HepG2 (cell line): ENCODE results near the gene KDM5A. TPM values are rescaled to one million over a fixed set of nuclear protein-coding genes. Genes with fewer than 3 reads are reported as not detected.

Experiments used
- ATAC-seq: fragments of 200-7000 bp; cut with Tn5 transposase; 3 replicates; pipeline ENCODE4 v1.9.1; 2020; ENCODE audit warnings: mild to moderate bottlenecking, moderate library complexity
- BruUV-seq: library from RNA; stranded (reverse); fragments of 400-500 nt; replicated peaks from 2 replicates; lab custom pipeline; 2021; lab: Mats Ljungman, UMichigan
- CTCF ChIA-PET: fragments of 300-600 bp; formaldehyde crosslinking; extraction: SDS; loops from one replicate; lab custom pipeline; 2021; ENCODE audit warnings: low total read pairs, inconsistent platforms, low intra/inter-chr PET ratio; lab: Yijun Ruan, JAX
- POLR2A ChIA-PET: fragments of 350-600 bp; sonication (Branson Sonifier 250); formaldehyde crosslinking; loops from one replicate; lab custom pipeline; 2020; ENCODE audit warnings: antibody characterized with exemption, inconsistent platforms; lab: Yijun Ruan, JAX
- DNase-seq: peaks from one replicate; pipeline ENCODE4 v3.0.0-alpha.2; 2015; ENCODE audit warnings: low spot score
- FAIRE-seq: peaks from 3 replicates; lab custom pipeline; 2011; peaks lifted over from hg19 to GRCh38; lab: Jason Lieb, UNC
- H2AFZ ChIP-seq: one replicate; pipeline ENCODE4 v1.6.1; 2011; ENCODE audit warnings: low read length, inconsistent platforms
- H3K27ac ChIP-seq: fragments of 300-600 bp; 3 replicates; pipeline ENCODE4 v1.8.0; 2011; ENCODE audit warnings: mixed run types, mild to moderate bottlenecking, mixed read lengths, low read length, inconsistent platforms; ENCODE audit not compliant: insufficient read depth; ENCODE audit errors: extremely low read length
- H3K27me3 ChIP-seq, 2 experiments: fragments of 200-600 bp in 1 of 2; 2 replicates in 1 of 2; 3 replicates in 1 of 2; pipeline versions ENCODE4 v1.6.0 to v1.8.0; 2011; ENCODE audit warnings: low read length in 2 of 2, mild to moderate bottlenecking in 2 of 2, moderate library complexity in 2 of 2, inconsistent platforms in 1 of 2; ENCODE audit not compliant: insufficient read depth in 2 of 2, control insufficient read depth in 1 of 2
- H3K36me3 ChIP-seq, 2 experiments: fragments of 200-600 bp in 1 of 2; replicated peaks in 1 of 2; 2 replicates in 1 of 2; 3 replicates in 1 of 2; pipeline versions ENCODE4 v1.5.1 to v1.8.0; 2011; ENCODE audit warnings: low read length in 2 of 2, inconsistent platforms in 1 of 2; ENCODE audit not compliant: insufficient read depth in 2 of 2, control insufficient read depth in 1 of 2
- H3K4me1 ChIP-seq: 2 replicates; pipeline ENCODE4 v1.5.1; 2012; ENCODE audit warnings: low read length, inconsistent platforms; ENCODE audit not compliant: insufficient read depth
- H3K4me2 ChIP-seq: 2 replicates; pipeline ENCODE4 v1.6.0; 2011; ENCODE audit warnings: low read depth, low read length, inconsistent platforms
- H3K4me3 ChIP-seq, 3 experiments: fragments of 200-600 bp in 1 of 3; sonication (generic), shearing (Covaris generic) in 1 of 3; replicated peaks in 1 of 3; 2 replicates each; pipeline ENCODE4 v1.5.1; 2011 to 2016; ENCODE audit warnings: low read length in 3 of 3, inconsistent platforms in 2 of 3, low read depth in 2 of 3, mild to moderate bottlenecking in 2 of 3, control low read depth in 1 of 3, mixed read lengths in 1 of 3; ENCODE audit not compliant: insufficient read depth in 1 of 3
- H3K79me2 ChIP-seq: one replicate; pipeline ENCODE4 v1.6.1; 2011; ENCODE audit warnings: low read length, inconsistent platforms; ENCODE audit not compliant: insufficient read depth
- H3K9ac ChIP-seq: 2 replicates; pipeline ENCODE4 v1.6.0; 2011; ENCODE audit warnings: mild to moderate bottlenecking, low read depth, low read length, inconsistent platforms; ENCODE audit not compliant: insufficient read depth
- H3K9me3 ChIP-seq: 2 replicates; pipeline ENCODE4 v1.5.1; 2012; ENCODE audit warnings: mild to moderate bottlenecking, low read length
- H4K20me1 ChIP-seq: 2 replicates; pipeline ENCODE4 v1.6.0; 2011; ENCODE audit warnings: inconsistent platforms, mild to moderate bottlenecking, low read length, moderate library complexity; ENCODE audit not compliant: insufficient read depth
- ARNT ChIP-seq: fragments of 450-650 bp; IDR thresholded peaks from 2 replicates; pipeline ENCODE4 v1.6.1; 2017
- CBFB ChIP-seq: sonication (generic); formaldehyde crosslinking; IDR thresholded peaks from 2 replicates; pipeline ENCODE4 v1.4.0; 2020; ENCODE audit warnings: missing genetic modification reagents
- CC2D1A ChIP-seq: sonication (generic); formaldehyde crosslinking; IDR thresholded peaks from 2 replicates; pipeline ENCODE4 v1.8.1; 2023; ENCODE audit warnings: mild to moderate bottlenecking, missing genetic modification reagents
- FIP1L1 ChIP-seq: fragments of 200-400 bp; formaldehyde crosslinking; IDR thresholded peaks from 2 replicates; pipeline ENCODE4 v1.6.1; 2018; ENCODE audit warnings: low read depth, mild to moderate bottlenecking, low read length, moderate library complexity, borderline replicate concordance; ENCODE audit not compliant: insufficient read depth
- GPN1 ChIP-seq: sonication (generic); formaldehyde crosslinking; IDR thresholded peaks from 2 replicates; pipeline ENCODE4 v1.5.1; 2020; ENCODE audit warnings: missing genetic modification reagents, borderline replicate concordance
- KDM4B ChIP-seq: sonication (generic); formaldehyde crosslinking; IDR thresholded peaks from 2 replicates; pipeline ENCODE4 v1.4.0; 2020; ENCODE audit warnings: missing genetic modification reagents
- KDM5B ChIP-seq: sonication (generic); formaldehyde crosslinking; IDR thresholded peaks from 2 replicates; pipeline ENCODE4 v1.4.0; 2020; ENCODE audit warnings: missing genetic modification reagents, mild to moderate bottlenecking, borderline replicate concordance
- MIER3 ChIP-seq: IDR thresholded peaks from 2 replicates; pipeline ENCODE4 v1.6.1; 2016; ENCODE audit warnings: missing compliant biosample characterization, borderline replicate concordance
- RBAK ChIP-seq: sonication (generic); formaldehyde crosslinking; IDR thresholded peaks from 2 replicates; pipeline ENCODE4 v1.5.1; 2020; ENCODE audit warnings: mild to moderate bottlenecking, missing genetic modification reagents
- SP1 ChIP-seq, 2 experiments: fragments of 450-650 bp in 1 of 2; sonication (generic) in 1 of 2; formaldehyde crosslinking in 1 of 2; IDR thresholded peaks; 2 replicates each; pipeline versions ENCODE4 v1.4.0 to v1.6.1; 2016 to 2020; ENCODE audit warnings: missing genetic modification reagents in 1 of 2
- TAF15 ChIP-seq: fragments of 200-400 bp; formaldehyde crosslinking; IDR thresholded peaks from one replicate; pipeline ENCODE4 v1.6.1; 2018; ENCODE audit warnings: mild to moderate bottlenecking, low read depth, low read length; ENCODE audit not compliant: poor library complexity, severe bottlenecking
- TERF1 ChIP-seq: sonication (generic); formaldehyde crosslinking; IDR thresholded peaks from 2 replicates; pipeline ENCODE4 v1.8.0; 2022; ENCODE audit warnings: mild to moderate bottlenecking, missing genetic modification reagents, moderate library complexity
- ZBTB7A ChIP-seq: sonication (generic); formaldehyde crosslinking; IDR thresholded peaks from 2 replicates; pipeline ENCODE4 v1.8.0; 2022; ENCODE audit warnings: mild to moderate bottlenecking, missing genetic modification reagents
- ZFYVE20 ChIP-seq: sonication (generic); formaldehyde crosslinking; IDR thresholded peaks from 2 replicates; pipeline ENCODE4 v1.8.0; 2023; ENCODE audit warnings: low read depth, mild to moderate bottlenecking, moderate library complexity, missing genetic modification reagents, borderline replicate concordance
- ZNF224 ChIP-seq: sonication (generic); formaldehyde crosslinking; IDR thresholded peaks from 2 replicates; pipeline ENCODE4 v1.5.0; 2020; ENCODE audit warnings: mild to moderate bottlenecking, missing genetic modification reagents
- ZNF253 ChIP-seq: sonication (generic); formaldehyde crosslinking; IDR thresholded peaks from 2 replicates; pipeline ENCODE4 v1.8.0; 2022; ENCODE audit warnings: mild to moderate bottlenecking, missing genetic modification reagents, borderline replicate concordance
- ZNF296 ChIP-seq: sonication (generic); formaldehyde crosslinking; conservative IDR thresholded peaks from 2 replicates; pipeline ENCODE4 v1.5.0; 2020; ENCODE audit warnings: mild to moderate bottlenecking, missing genetic modification reagents
- ZNF329 ChIP-seq: sonication (generic); formaldehyde crosslinking; IDR thresholded peaks from 2 replicates; pipeline ENCODE4 v1.9.0; 2021; ENCODE audit warnings: low read depth, mild to moderate bottlenecking, missing genetic modification reagents
- ZNF629 ChIP-seq: sonication (generic); formaldehyde crosslinking; conservative IDR thresholded peaks from 2 replicates; pipeline ENCODE4 v1.5.0; 2020; ENCODE audit warnings: missing genetic modification reagents
- WGBS: methylation state at CpG from one replicate; pipeline ENCODE4 v1.1.6; 2017; ENCODE audit warnings: low lambda C conversion rate; 5-methylcytosine and 5-hydroxymethylcytosine counted together
- in situ Hi-C: cut with HindIII; loops from 2 replicates; pipeline ENCODE4 v1.10.0; 2017; ENCODE audit warnings: low pct_unique_long_range_greater_than_20kb; ENCODE audit not compliant: extremely low pct_ligation_motif_present
- intact Hi-C: fragments of 100-400 bp; cut with micrococcal nuclease; formaldehyde crosslinking; loops from one replicate; pipeline ENCODE4 v1.10.0; 2022; ENCODE audit not compliant: unreplicated experiment
- polyA plus RNA-seq, 8 experiments: library from polyadenylated mRNA; depleted of rRNA in 3 of 8; stranded (reverse) in 7 of 8; unstranded in 1 of 8; fragments of >200 nt; fragmentation: Illumina TruSeq in 4 of 8; extraction: Trizol in 4 of 8; gene quantifications; 2 replicates each; pipeline versions ENCODE4 v1.2.1 to v1.2.3, GENCODE V29; 2011 to 2016; ENCODE audit warnings: low read depth in 4 of 8, missing spikeins in 1 of 8, mixed read lengths in 1 of 8; ENCODE audit not compliant: insufficient read depth in 1 of 8
- total RNA-seq, 5 experiments: library from RNA; depleted of rRNA; stranded (reverse); fragments of >200 nt; fragmentation: Illumina TruSeq; extraction: Trizol; gene quantifications; 2 replicates each; pipeline ENCODE4 v1.2.3, GENCODE V29; 2016; ENCODE audit warnings: low read depth in 1 of 5
- TF ChIP-seq, protein P1 (sequence below): sonication (generic); formaldehyde crosslinking; IDR thresholded peaks from 2 replicates; pipeline ENCODE4 v1.5.1; 2020; ENCODE audit warnings: missing genetic modification reagents, mild to moderate bottlenecking, borderline replicate concordance
- TF ChIP-seq, protein P2 (sequence below): sonication (generic); formaldehyde crosslinking; IDR thresholded peaks from 2 replicates; pipeline ENCODE4 v1.5.0; 2020; ENCODE audit warnings: mild to moderate bottlenecking, low read depth, missing genetic modification reagents, borderline replicate concordance
- TF ChIP-seq, protein P3 (sequence below): sonication (generic); formaldehyde crosslinking; IDR thresholded peaks from 2 replicates; pipeline ENCODE4 v1.5.1; 2020; ENCODE audit warnings: missing genetic modification reagents, mild to moderate bottlenecking, borderline replicate concordance

Gene KDM5A
- total and polyA plus RNA-seq, 2 of the 13 experiments (the other 11 are each of a cell fraction or from before 2014, with no cell fraction given), result 12.0 to 29.2 TPM

DNA sequence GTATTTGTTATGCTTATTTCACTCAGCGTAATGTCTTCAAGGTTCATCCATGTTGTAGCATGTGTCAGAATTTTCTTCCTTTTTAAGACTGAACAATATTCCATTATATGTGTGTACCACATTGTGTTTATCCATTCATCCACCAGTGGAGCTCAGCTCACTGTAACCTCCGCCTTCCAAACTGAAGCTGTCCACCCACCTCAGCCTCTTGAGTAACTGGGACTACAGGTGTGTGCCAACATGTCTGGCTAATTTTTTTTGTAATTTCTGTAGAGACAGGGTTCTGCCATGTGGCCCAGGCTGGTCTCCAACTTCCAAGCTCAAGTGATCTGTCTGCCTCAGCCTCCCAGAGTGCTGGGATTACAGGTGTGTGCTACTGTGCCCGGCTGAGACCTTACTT is 33.4 kb upstream of the KDM5A start (continued):
- TF ChIP-seq, protein P1, sequence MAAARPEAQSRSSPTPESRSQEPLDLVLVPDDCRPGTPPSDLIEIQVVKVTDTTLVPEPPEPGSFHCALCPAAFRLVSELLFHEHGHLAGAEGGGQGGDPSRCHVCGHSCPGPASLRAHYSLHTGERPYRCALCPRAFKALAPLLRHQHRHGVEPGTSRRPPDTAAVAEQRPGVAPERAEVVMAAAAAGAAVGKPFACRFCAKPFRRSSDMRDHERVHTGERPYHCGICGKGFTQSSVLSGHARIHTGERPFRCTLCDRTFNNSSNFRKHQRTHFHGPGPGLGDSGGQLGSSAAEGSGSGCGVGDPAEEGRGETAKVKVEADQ (CRISPR knock-in tag), result no peak
- TF ChIP-seq, protein P2, sequence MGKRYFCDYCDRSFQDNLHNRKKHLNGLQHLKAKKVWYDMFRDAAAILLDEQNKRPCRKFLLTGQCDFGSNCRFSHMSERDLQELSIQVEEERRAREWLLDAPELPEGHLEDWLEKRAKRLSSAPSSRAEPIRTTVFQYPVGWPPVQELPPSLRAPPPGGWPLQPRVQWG (CRISPR knock-in tag), result no peak
- TF ChIP-seq, protein P3, sequence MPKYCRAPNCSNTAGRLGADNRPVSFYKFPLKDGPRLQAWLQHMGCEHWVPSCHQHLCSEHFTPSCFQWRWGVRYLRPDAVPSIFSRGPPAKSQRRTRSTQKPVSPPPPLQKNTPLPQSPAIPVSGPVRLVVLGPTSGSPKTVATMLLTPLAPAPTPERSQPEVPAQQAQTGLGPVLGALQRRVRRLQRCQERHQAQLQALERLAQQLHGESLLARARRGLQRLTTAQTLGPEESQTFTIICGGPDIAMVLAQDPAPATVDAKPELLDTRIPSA (CRISPR knock-in tag), result no peak
- TF ChIP-seq ARNT, result no peak
- TF ChIP-seq CC2D1A (CRISPR knock-in tag), result no peak
- TF ChIP-seq CBFB (CRISPR knock-in tag), result no peak
- no peak for TF ChIP-seq ZBTB7A
- no peak for TF ChIP-seq MIER3 (CRISPR knock-in tag)
- no peak for TF ChIP-seq ZFYVE20

GRCh38 chr12:418432-418831 is 29.3 kb upstream of the KDM5A start:
- Histone ChIP-seq H3K4me3 (no peak overlapping the region), H3K36me3 (peaks cover 10 to 43% of the 10 kb centered on the region in 2 experiments; a peak in 4 of 5 replicates), H3K4me2 (no peak overlapping the region), H3K27ac (no peak overlapping the region), H3K27me3 (no peaks in the 10 kb centered on the region), H4K20me1 (no peaks in the 10 kb centered on the region), H3K9ac (no peak overlapping the region), H3K79me2 (no peaks in the 10 kb centered on the region), H3K4me1 (no peaks in the 10 kb centered on the region), H2AFZ (no peak overlapping the region), H3K9me3 (no peaks in the 10 kb centered on the region)
- DNase-seq (no peak), ATAC-seq (no peak), FAIRE-seq (no peak)
- 96% methylated on average over 6 of the region's 6 CpGs for WGBS
- in situ Hi-C loops, result no loop called here
- ChIA-PET POLR2A (no interaction called here), CTCF (no interaction called here)
- intact Hi-C loops, result no loop called here
- BruUV-seq, result no TSS peak
- no peak for TF ChIP-seq FIP1L1
- TF ChIP-seq KDM5B (CRISPR knock-in tag), result no peak
- no peak for TF ChIP-seq ZNF329 (CRISPR knock-in tag)
- no peak for TF ChIP-seq TERF1 (CRISPR knock-in tag)
- TF ChIP-seq GPN1 (CRISPR knock-in tag), result no peak
- TF ChIP-seq SP1 (IDR thresholded peaks at IDR 0.05), result no peak
- no peak for TF ChIP-seq SP1 (CRISPR knock-in tag; IDR thresholded peaks at IDR 0.05)
- no peak for TF ChIP-seq RBAK (CRISPR knock-in tag)
- no peak for TF ChIP-seq KDM4B (CRISPR knock-in tag)
- TF ChIP-seq ZNF629 (CRISPR knock-in tag), result no peak
- no peak for TF ChIP-seq ZNF224 (CRISPR knock-in tag)
- TF ChIP-seq ZNF296, result no peak
- no peak for TF ChIP-seq TAF15
- TF ChIP-seq ZNF253 (CRISPR knock-in tag), result no peak
